H9 (cell line): Measurements from ENCODE around the gene AGAP5. TPM values are rescaled to one million over a fixed set of nuclear protein-coding genes. Genes with fewer than 3 reads are reported as not detected.

ENCODE experiments used
- DNase-seq: peaks from one replicate; pipeline ENCODE4 v3.0.0-alpha.2; 2017
- H2AFZ ChIP-seq: one replicate; pipeline ENCODE4 v1.6.1; 2013; ENCODE audit warnings: mild to moderate bottlenecking, low read length, control low read depth, moderate library complexity
- H2AK5ac ChIP-seq: 2 replicates; pipeline ENCODE4 v1.6.1; 2013; ENCODE audit warnings: low read length, control low read depth, mixed read lengths; ENCODE audit not compliant: insufficient read length
- H2BK120ac ChIP-seq: one replicate; pipeline ENCODE4 v1.6.1; 2013; ENCODE audit warnings: low read depth, mild to moderate bottlenecking, low read length, control low read depth, inconsistent platforms; ENCODE audit not compliant: poor library complexity, severe bottlenecking
- H2BK12ac ChIP-seq: 2 replicates; pipeline ENCODE4 v1.6.1; 2013; ENCODE audit warnings: low read length, control low read depth, mixed read lengths, low read depth; ENCODE audit not compliant: insufficient read length
- H2BK15ac ChIP-seq: 2 replicates; pipeline ENCODE4 v1.6.1; 2013; ENCODE audit warnings: low read depth, low read length, control low read depth
- H2BK20ac ChIP-seq: one replicate; pipeline ENCODE4 v1.6.1; 2013; ENCODE audit warnings: low read depth, mild to moderate bottlenecking, low read length, control low read depth, inconsistent platforms; ENCODE audit not compliant: poor library complexity, severe bottlenecking
- H2BK5ac ChIP-seq: 2 replicates; pipeline ENCODE4 v1.6.1; 2013; ENCODE audit warnings: low read length, control low read depth, mixed read lengths; ENCODE audit not compliant: insufficient read length
- H3K14ac ChIP-seq: 2 replicates; pipeline ENCODE4 v1.6.1; 2013; ENCODE audit warnings: low read length, control low read depth; ENCODE audit not compliant: insufficient read depth
- H3K18ac ChIP-seq: 2 replicates; pipeline ENCODE4 v1.6.1; 2013; ENCODE audit warnings: low read depth, mild to moderate bottlenecking, mixed read lengths, low read length, control low read depth; ENCODE audit not compliant: insufficient read length
- H3K23ac ChIP-seq: 2 replicates; pipeline ENCODE4 v1.6.1; 2013; ENCODE audit warnings: low read length, control low read depth, mixed read lengths, low read depth; ENCODE audit not compliant: insufficient read length
- H3K23me2 ChIP-seq: 2 replicates; pipeline ENCODE4 v1.6.1; 2013; ENCODE audit warnings: low read depth, mild to moderate bottlenecking, mixed read lengths, low read length, control low read depth; ENCODE audit not compliant: insufficient read length, poor library complexity, severe bottlenecking
- H3K27ac ChIP-seq: 2 replicates; pipeline ENCODE4 v1.5.1; 2013; ENCODE audit warnings: low read length, control low read depth, mixed read lengths, low read depth; ENCODE audit not compliant: insufficient read length
- H3K27me3 ChIP-seq: 2 replicates; pipeline ENCODE4 v1.6.1; 2013; ENCODE audit warnings: low read length, control low read depth, inconsistent platforms; ENCODE audit not compliant: insufficient read depth
- H3K4ac ChIP-seq: 2 replicates; pipeline ENCODE4 v1.6.1; 2013; ENCODE audit warnings: low read depth, mild to moderate bottlenecking, control low read depth, inconsistent platforms, low read length, moderate library complexity
- H3K4me1 ChIP-seq: 2 replicates; pipeline ENCODE4 v1.6.1; 2013; ENCODE audit warnings: low read length, control low read depth, inconsistent platforms; ENCODE audit not compliant: insufficient read depth
- H3K4me2 ChIP-seq: 2 replicates; pipeline ENCODE4 v1.6.1; 2013; ENCODE audit warnings: low read length, control low read depth, mixed read lengths; ENCODE audit not compliant: insufficient read length, insufficient read depth
- H3K56ac ChIP-seq: 2 replicates; pipeline ENCODE4 v1.6.1; 2013; ENCODE audit warnings: low read depth, mild to moderate bottlenecking, mixed read lengths, low read length, control low read depth; ENCODE audit not compliant: insufficient read length
- H3K79me1 ChIP-seq: 2 replicates; pipeline ENCODE4 v1.6.1; 2013; ENCODE audit warnings: low read depth, mild to moderate bottlenecking, moderate library complexity, low read length, control low read depth, inconsistent platforms; ENCODE audit not compliant: insufficient read depth, poor library complexity, severe bottlenecking
- H3K79me2 ChIP-seq: 2 replicates; pipeline ENCODE4 v1.6.1; 2013; ENCODE audit warnings: low read length, control low read depth, inconsistent platforms; ENCODE audit not compliant: insufficient read depth
- H3K9ac ChIP-seq: 2 replicates; pipeline ENCODE4 v1.6.1; 2013; ENCODE audit warnings: low read length, control low read depth, mixed read lengths; ENCODE audit not compliant: insufficient read length; ENCODE audit errors: extremely low read depth
- H3K9me3 ChIP-seq: one replicate; pipeline ENCODE4 v1.6.1; 2013; ENCODE audit warnings: low read depth, low read length, inconsistent platforms; ENCODE audit not compliant: control insufficient read depth
- H3T11ph ChIP-seq: one replicate; pipeline ENCODE4 v1.6.1; 2013; ENCODE audit warnings: mild to moderate bottlenecking, low read length, control low read depth, inconsistent platforms
- H4K20me1 ChIP-seq: one replicate; pipeline ENCODE4 v1.6.1; 2013; ENCODE audit not compliant: control insufficient read depth, insufficient read length, insufficient read depth
- H4K5ac ChIP-seq: 2 replicates; pipeline ENCODE4 v1.6.1; 2013; ENCODE audit warnings: low read depth, mild to moderate bottlenecking, mixed read lengths, low read length, control low read depth; ENCODE audit not compliant: insufficient read length
- H4K8ac ChIP-seq: replicated peaks from 2 replicates; pipeline ENCODE4 v1.6.1; 2013; ENCODE audit warnings: low read length, control low read depth, mixed read lengths, low read depth; ENCODE audit not compliant: insufficient read length
- H4K91ac ChIP-seq: 2 replicates; pipeline ENCODE4 v1.6.1; 2013; ENCODE audit warnings: low read depth, mild to moderate bottlenecking, moderate library complexity, mixed read lengths, low read length, control low read depth; ENCODE audit not compliant: insufficient read length
- H3K27ac Mint-ChIP-seq, 3 experiments: 2 replicates in 2 of 3; 3 replicates in 1 of 3; pipeline ENCODE4 v1.8.0; 2020 to 2021; ENCODE audit warnings: mixed read lengths in 3 of 3, mild to moderate bottlenecking in 1 of 3, moderate library complexity in 1 of 3
- H3K27me3 Mint-ChIP-seq: 2 replicates; pipeline ENCODE4 v1.8.0; 2021; ENCODE audit warnings: low read depth, mild to moderate bottlenecking, moderate library complexity, mixed read lengths
- H3K36me3 Mint-ChIP-seq, 3 experiments: 2 replicates in 2 of 3; 3 replicates in 1 of 3; pipeline ENCODE4 v1.8.0; 2020 to 2021; ENCODE audit warnings: low read depth in 3 of 3, mixed read lengths in 3 of 3; ENCODE audit not compliant: insufficient read depth in 1 of 3
- H3K4me1 Mint-ChIP-seq, 2 experiments: 2 replicates each; pipeline ENCODE4 v1.8.0; 2020; ENCODE audit warnings: mixed read lengths in 2 of 2
- H3K4me3 Mint-ChIP-seq, 2 experiments: 2 replicates in 1 of 2; 3 replicates in 1 of 2; pipeline ENCODE4 v1.8.0; 2020 to 2021; ENCODE audit warnings: mild to moderate bottlenecking in 2 of 2, mixed read lengths in 2 of 2, moderate library complexity in 1 of 2
- H3K9me3 Mint-ChIP-seq, 2 experiments: 2 replicates in 1 of 2; 3 replicates in 1 of 2; pipeline ENCODE4 v1.8.0; 2020; ENCODE audit warnings: mild to moderate bottlenecking in 2 of 2, mixed read lengths in 2 of 2, moderate library complexity in 1 of 2
- WGBS: extraction: QIAGEN DNeasy Blood & Tissue Kit; methylation state at CpG from one replicate; pipeline ENCODE4 v1.1.7; 2013; ENCODE audit warnings: missing lambda C conversion rate, low lambda C conversion rate, mixed read lengths; ENCODE audit not compliant: insufficient read length; ENCODE audit errors: extremely low coverage; 5-methylcytosine and 5-hydroxymethylcytosine counted together
- total RNA-seq: library from RNA; stranded (reverse); gene quantifications from 2 replicates; pipeline ENCODE4 v1.2.1, GENCODE V29; 2021
- TF ChIP-seq, protein P1 (sequence below): fragments of 200-600 bp; sonication (generic); conservative IDR thresholded peaks from 3 replicates; pipeline ENCODE4 v1.8.0; 2021; ENCODE audit warnings: antibody characterized with exemption, mild to moderate bottlenecking

Gene AGAP5
- total RNA-seq, 1 experiment from 2014 or later = 5.2 TPM

DNA sequence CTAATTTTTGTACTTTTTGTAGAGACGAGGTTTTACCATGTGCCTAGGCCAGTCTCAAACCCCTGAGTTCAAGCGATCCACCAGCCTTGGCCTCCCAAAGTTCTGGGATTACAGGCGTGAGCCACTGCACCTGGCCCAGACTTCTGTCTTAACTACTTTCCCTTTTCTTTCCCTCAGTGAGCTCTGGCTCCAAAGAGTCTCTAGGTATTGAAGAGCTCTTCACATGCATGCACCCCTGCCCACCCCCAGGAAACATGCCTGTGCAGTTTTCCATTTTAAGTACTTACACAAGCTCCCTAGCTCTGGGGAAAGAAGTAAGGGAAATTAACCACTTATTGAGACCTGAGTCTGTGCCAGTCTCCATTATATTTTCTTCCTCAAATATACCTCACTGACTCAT lies 58.6 kb downstream of the AGAP5 start:
- Histone ChIP-seq H2BK20ac (peak overlapping the region; percentile 11), H3K4ac (no peak overlapping the region), H3K9ac (no peak overlapping the region), H4K8ac (no peak overlapping the region), H2BK5ac (no peak overlapping the region), H3K56ac (no peak overlapping the region), H4K91ac (no peak overlapping the region), H3K4me1 (no peaks in the 10 kb centered on the region), H2BK12ac (no peak overlapping the region), H3K18ac (no peak overlapping the region), H3T11ph (no peak overlapping the region), H4K20me1 (no peaks in the 10 kb centered on the region), H2BK120ac (no peak overlapping the region), H3K27ac (no peak overlapping the region), H3K79me1 (no peaks in the 10 kb centered on the region), H3K9me3 (no peaks in the 10 kb centered on the region), H3K14ac (no peak overlapping the region), H3K23me2 (no peaks in the 10 kb centered on the region), H3K27me3 (no peaks in the 10 kb centered on the region; the same call in 1 of the 2 replicates), H3K4me2 (no peak overlapping the region), H2AK5ac (no peak overlapping the region), H4K5ac (no peak overlapping the region), H2BK15ac (no peak overlapping the region), H3K79me2 (no peaks in the 10 kb centered on the region), H3K23ac (no peak overlapping the region), H2AFZ (no peak overlapping the region)
- no peak overlapping the region for H3K4me3 Mint-ChIP-seq
- no peak for DNase-seq
- H3K27me3 Mint-ChIP-seq = no peaks in the 10 kb centered on the region; the same call in 1 of the 2 replicates
- H3K4me1 Mint-ChIP-seq = peaks cover 3 to 6% of the 10 kb centered on the region in 2 experiments; a peak in 2 of 4 replicates
- H3K9me3 Mint-ChIP-seq = no peaks in the 10 kb centered on the region
- WGBS = no CpG with 5 or more reads among the region's 3 CpGs
- H3K36me3 Mint-ChIP-seq = no peaks in the 10 kb centered on the region
- TF ChIP-seq, protein P1, sequence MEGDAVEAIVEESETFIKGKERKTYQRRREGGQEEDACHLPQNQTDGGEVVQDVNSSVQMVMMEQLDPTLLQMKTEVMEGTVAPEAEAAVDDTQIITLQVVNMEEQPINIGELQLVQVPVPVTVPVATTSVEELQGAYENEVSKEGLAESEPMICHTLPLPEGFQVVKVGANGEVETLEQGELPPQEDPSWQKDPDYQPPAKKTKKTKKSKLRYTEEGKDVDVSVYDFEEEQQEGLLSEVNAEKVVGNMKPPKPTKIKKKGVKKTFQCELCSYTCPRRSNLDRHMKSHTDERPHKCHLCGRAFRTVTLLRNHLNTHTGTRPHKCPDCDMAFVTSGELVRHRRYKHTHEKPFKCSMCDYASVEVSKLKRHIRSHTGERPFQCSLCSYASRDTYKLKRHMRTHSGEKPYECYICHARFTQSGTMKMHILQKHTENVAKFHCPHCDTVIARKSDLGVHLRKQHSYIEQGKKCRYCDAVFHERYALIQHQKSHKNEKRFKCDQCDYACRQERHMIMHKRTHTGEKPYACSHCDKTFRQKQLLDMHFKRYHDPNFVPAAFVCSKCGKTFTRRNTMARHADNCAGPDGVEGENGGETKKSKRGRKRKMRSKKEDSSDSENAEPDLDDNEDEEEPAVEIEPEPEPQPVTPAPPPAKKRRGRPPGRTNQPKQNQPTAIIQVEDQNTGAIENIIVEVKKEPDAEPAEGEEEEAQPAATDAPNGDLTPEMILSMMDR = no peak
- no peak overlapping the region for H3K27ac Mint-ChIP-seq
